ENCODE results near the gene NSL1. TPM values are rescaled to one million over a fixed set of nuclear protein-coding genes. Genes with fewer than 3 reads are reported as not detected.

NSL1 gene
- total RNA-seq, 1 donor from 2014 or later = 33.0 TPM

- Mint-ChIP-seq H3K27me3 (ENCODE audit: unreplicated experiment) (peaks cover 10% of the 10 kb centered on the region), H3K27ac (ENCODE audit: unreplicated experiment) (no peak overlapping the region)
Measured at GRCh38 chr1:212692774-212693644, 98.6 kb downstream of the NSL1 start.

GRCh38 chr1:212691561-212692071, 100.0 kb downstream of the NSL1 start:
- DNase-seq (ENCODE audit: low spot score) = no peak
- TF ChIP-seq CTCF (IDR thresholded peaks at IDR 0.05; ENCODE audit: unreplicated experiment) = no peak
- Mint-ChIP-seq H3K4me1 (ENCODE audit: unreplicated experiment) (peaks cover 9% of the 10 kb centered on the region), H3K36me3 (ENCODE audit: low read depth, unreplicated experiment) (no peaks in the 10 kb centered on the region), H3K27ac (ENCODE audit: unreplicated experiment) (no peak overlapping the region), H3K9me3 (ENCODE audit: unreplicated experiment) (no peaks in the 10 kb centered on the region), H3K27me3 (ENCODE audit: unreplicated experiment) (peaks cover 7% of the 10 kb centered on the region), H3K4me3 (ENCODE audit: unreplicated experiment) (no peak overlapping the region)

More at GRCh38 chr1:212692774-212693644, 98.6 kb downstream of the NSL1 start:
- H3K4me1 Mint-ChIP-seq (ENCODE audit: unreplicated experiment) = peaks cover 6% of the 10 kb centered on the region
- TF ChIP-seq CTCF (IDR thresholded peaks at IDR 0.05; ENCODE audit: unreplicated experiment) = no peak
- DNase-seq (ENCODE audit: low spot score) = no peak
- no peak overlapping the region for H3K4me3 Mint-ChIP-seq (ENCODE audit: unreplicated experiment)
- H3K9me3 Mint-ChIP-seq (ENCODE audit: unreplicated experiment) = no peaks in the 10 kb centered on the region
- H3K36me3 Mint-ChIP-seq (ENCODE audit: low read depth, unreplicated experiment) = no peaks in the 10 kb centered on the region

GRCh38 chr1:212690816-212691403, 100.7 kb downstream of the NSL1 start:
- DNase-seq (ENCODE audit: low spot score) = no peak
- no peak for TF ChIP-seq CTCF (IDR thresholded peaks at IDR 0.05; ENCODE audit: unreplicated experiment)
- no peaks in the 10 kb centered on the region for H3K36me3 Mint-ChIP-seq (ENCODE audit: low read depth, unreplicated experiment)
- no peak overlapping the region for H3K27ac Mint-ChIP-seq (ENCODE audit: unreplicated experiment)
- no peaks in the 10 kb centered on the region for H3K9me3 Mint-ChIP-seq (ENCODE audit: unreplicated experiment)
- H3K4me3 Mint-ChIP-seq (ENCODE audit: unreplicated experiment) = no peak overlapping the region
- H3K27me3 Mint-ChIP-seq (ENCODE audit: unreplicated experiment) = peaks cover 5% of the 10 kb centered on the region
- H3K4me1 Mint-ChIP-seq (ENCODE audit: unreplicated experiment) = peaks cover 9% of the 10 kb centered on the region

- H3K27ac Mint-ChIP-seq (ENCODE audit: unreplicated experiment) = no peak overlapping the region
- TF ChIP-seq CTCF (IDR thresholded peaks at IDR 0.05; ENCODE audit: unreplicated experiment) = no peak
Measured at GRCh38 chr1:212689758-212690529, 101.6 kb downstream of the NSL1 start.

More at GRCh38 chr1:212689758-212690529, 101.6 kb downstream of the NSL1 start:
- H3K27me3 Mint-ChIP-seq (ENCODE audit: unreplicated experiment) = peaks cover 5% of the 10 kb centered on the region
- no peak overlapping the region for H3K4me3 Mint-ChIP-seq (ENCODE audit: unreplicated experiment)
- peaks cover 13% of the 10 kb centered on the region for H3K4me1 Mint-ChIP-seq (ENCODE audit: unreplicated experiment)
- no peaks in the 10 kb centered on the region for H3K9me3 Mint-ChIP-seq (ENCODE audit: unreplicated experiment)
- DNase-seq (ENCODE audit: low spot score) = no peak
- no peaks in the 10 kb centered on the region for H3K36me3 Mint-ChIP-seq (ENCODE audit: low read depth, unreplicated experiment)
